A673 (cell line): ENCODE results near the gene STK10. TPM values are rescaled to one million over a fixed set of nuclear protein-coding genes. Genes with fewer than 3 reads are reported as not detected.

ENCODE experiments used
- BruUV-seq: library from RNA; stranded (reverse); fragments of 400-500 nt; replicated peaks from 2 replicates; lab custom pipeline; 2021; lab: Mats Ljungman, UMichigan
- CTCF ChIA-PET: fragments of 300-600 bp; sonication (Branson Sonifier 250); formaldehyde crosslinking; loops from one replicate; lab custom pipeline; 2022; ENCODE audit warnings: antibody characterized with exemption; lab: Charles Lee
- POLR2A ChIA-PET: fragments of 300-600 bp; sonication (Branson Sonifier 250); formaldehyde crosslinking; loops from one replicate; lab custom pipeline; 2022; ENCODE audit warnings: antibody characterized with exemption; ENCODE audit not compliant: low non-redundant PET; lab: Charles Lee
- DNase-seq: peaks from one replicate; pipeline ENCODE4 v3.0.0-alpha.2; 2015; ENCODE audit warnings: low spot score
- H3K27ac ChIP-seq: fragments of 200-600 bp; sonication (generic); 2 replicates; pipeline ENCODE4 v1.5.1; 2016; ENCODE audit warnings: mixed run types, low read depth, mild to moderate bottlenecking, mixed read lengths, antibody characterized with exemption, low read length; ENCODE audit not compliant: poor library complexity, severe bottlenecking
- H3K27me3 ChIP-seq: fragments of 200-600 bp; sonication (generic); replicated peaks from 2 replicates; pipeline ENCODE4 v1.6.1; 2017; ENCODE audit warnings: mixed run types, low read depth, mild to moderate bottlenecking, mixed read lengths, antibody characterized with exemption, low read length; ENCODE audit not compliant: insufficient read depth, poor library complexity
- H3K36me3 ChIP-seq: fragments of 200-600 bp; sonication (generic); 2 replicates; pipeline ENCODE4 v1.6.1; 2016; ENCODE audit warnings: mixed run types, mild to moderate bottlenecking, mixed read lengths, antibody characterized with exemption, low read length; ENCODE audit not compliant: insufficient read depth, poor library complexity, severe bottlenecking
- H3K4me1 ChIP-seq: fragments of 200-600 bp; sonication (generic); 2 replicates; pipeline ENCODE4 v1.6.1; 2017; ENCODE audit warnings: mixed run types, mild to moderate bottlenecking, mixed read lengths, antibody characterized with exemption, low read length; ENCODE audit not compliant: insufficient read depth, poor library complexity, severe bottlenecking
- H3K4me3 ChIP-seq: fragments of 200-600 bp; sonication (generic); 2 replicates; pipeline ENCODE4 v1.5.1; 2016; ENCODE audit warnings: low read depth, mixed run types, mild to moderate bottlenecking, mixed read lengths, low read length; ENCODE audit not compliant: poor library complexity, severe bottlenecking
- H3K9me3 ChIP-seq: fragments of 200-600 bp; sonication (generic); 2 replicates; pipeline ENCODE4 v1.6.1; 2016; ENCODE audit warnings: mixed run types, low read depth, mild to moderate bottlenecking, mixed read lengths, antibody characterized with exemption, low read length; ENCODE audit not compliant: poor library complexity, severe bottlenecking
- EZH2 ChIP-seq: fragments of 200-600 bp; sonication (generic); IDR thresholded peaks from 2 replicates; pipeline ENCODE4 v1.6.1; 2017; ENCODE audit warnings: borderline replicate concordance, low read depth, mild to moderate bottlenecking, mixed read lengths, antibody characterized with exemption, low read length; ENCODE audit not compliant: poor library complexity, severe bottlenecking
- intact Hi-C: fragments of 100-400 bp; cut with micrococcal nuclease; formaldehyde crosslinking; loops from one replicate; pipeline ENCODE4 v1.10.0; 2022; ENCODE audit not compliant: unreplicated experiment
- total RNA-seq: library from RNA; stranded (reverse); gene quantifications from 2 replicates; pipeline ENCODE4 v1.2.3, GENCODE V29; 2021
- TF ChIP-seq, protein P1 (sequence below): fragments of 300-800, 200-600 bp; sonication (generic); conservative IDR thresholded peaks from 2 replicates; pipeline ENCODE4 v1.5.1; 2017; ENCODE audit warnings: low read depth, mild to moderate bottlenecking, antibody characterized with exemption, low read length, moderate library complexity, mixed read lengths

Gene STK10
- total RNA-seq, 1 experiment from 2014 or later: 3.8 TPM

DNA sequence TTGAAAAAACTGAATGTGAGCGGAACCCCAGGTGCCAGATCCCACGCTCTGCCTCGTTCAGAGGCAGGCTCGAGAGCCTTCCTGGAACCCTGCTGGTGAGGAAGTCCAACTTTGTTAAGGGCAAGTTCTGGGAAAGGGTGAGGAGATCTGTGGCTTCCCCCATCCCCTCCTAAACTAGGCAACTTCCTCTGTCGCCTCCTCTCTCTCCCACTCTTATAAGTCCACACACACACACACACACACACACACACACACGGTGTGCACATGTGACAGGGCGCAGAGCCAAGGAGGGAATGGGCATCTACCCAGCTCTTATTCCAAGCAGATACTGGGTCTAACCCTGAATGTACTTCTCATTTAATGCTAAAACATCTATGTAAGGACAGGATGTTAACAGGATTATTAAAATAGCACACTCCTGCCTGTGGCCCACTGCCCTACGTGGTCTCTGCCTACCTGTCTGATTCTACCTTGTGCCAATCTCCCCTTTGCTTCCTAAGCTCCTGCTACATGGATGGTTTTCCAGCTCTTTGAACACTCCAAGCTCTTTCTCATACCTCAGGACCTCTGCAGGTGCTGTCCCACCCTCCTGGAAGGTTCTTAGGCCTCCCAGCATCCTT lies 109.2 kb downstream of the STK10 start:
- no peaks in the 10 kb centered on the region for H3K4me1 ChIP-seq
- ChIA-PET POLR2A (no interaction called here), CTCF (no interaction called here)
- H3K9me3 ChIP-seq: no peaks in the 10 kb centered on the region
- H3K27ac ChIP-seq: no peak overlapping the region
- TF ChIP-seq EZH2: no peak
- TF ChIP-seq, protein P1, sequence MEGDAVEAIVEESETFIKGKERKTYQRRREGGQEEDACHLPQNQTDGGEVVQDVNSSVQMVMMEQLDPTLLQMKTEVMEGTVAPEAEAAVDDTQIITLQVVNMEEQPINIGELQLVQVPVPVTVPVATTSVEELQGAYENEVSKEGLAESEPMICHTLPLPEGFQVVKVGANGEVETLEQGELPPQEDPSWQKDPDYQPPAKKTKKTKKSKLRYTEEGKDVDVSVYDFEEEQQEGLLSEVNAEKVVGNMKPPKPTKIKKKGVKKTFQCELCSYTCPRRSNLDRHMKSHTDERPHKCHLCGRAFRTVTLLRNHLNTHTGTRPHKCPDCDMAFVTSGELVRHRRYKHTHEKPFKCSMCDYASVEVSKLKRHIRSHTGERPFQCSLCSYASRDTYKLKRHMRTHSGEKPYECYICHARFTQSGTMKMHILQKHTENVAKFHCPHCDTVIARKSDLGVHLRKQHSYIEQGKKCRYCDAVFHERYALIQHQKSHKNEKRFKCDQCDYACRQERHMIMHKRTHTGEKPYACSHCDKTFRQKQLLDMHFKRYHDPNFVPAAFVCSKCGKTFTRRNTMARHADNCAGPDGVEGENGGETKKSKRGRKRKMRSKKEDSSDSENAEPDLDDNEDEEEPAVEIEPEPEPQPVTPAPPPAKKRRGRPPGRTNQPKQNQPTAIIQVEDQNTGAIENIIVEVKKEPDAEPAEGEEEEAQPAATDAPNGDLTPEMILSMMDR: no peak
- no peaks in the 10 kb centered on the region for H3K27me3 ChIP-seq
- intact Hi-C loops: no loop called here
- no TSS peak for BruUV-seq
- H3K4me3 ChIP-seq: no peak overlapping the region
- H3K36me3 ChIP-seq: no peaks in the 10 kb centered on the region
- no peak for DNase-seq

DNA sequence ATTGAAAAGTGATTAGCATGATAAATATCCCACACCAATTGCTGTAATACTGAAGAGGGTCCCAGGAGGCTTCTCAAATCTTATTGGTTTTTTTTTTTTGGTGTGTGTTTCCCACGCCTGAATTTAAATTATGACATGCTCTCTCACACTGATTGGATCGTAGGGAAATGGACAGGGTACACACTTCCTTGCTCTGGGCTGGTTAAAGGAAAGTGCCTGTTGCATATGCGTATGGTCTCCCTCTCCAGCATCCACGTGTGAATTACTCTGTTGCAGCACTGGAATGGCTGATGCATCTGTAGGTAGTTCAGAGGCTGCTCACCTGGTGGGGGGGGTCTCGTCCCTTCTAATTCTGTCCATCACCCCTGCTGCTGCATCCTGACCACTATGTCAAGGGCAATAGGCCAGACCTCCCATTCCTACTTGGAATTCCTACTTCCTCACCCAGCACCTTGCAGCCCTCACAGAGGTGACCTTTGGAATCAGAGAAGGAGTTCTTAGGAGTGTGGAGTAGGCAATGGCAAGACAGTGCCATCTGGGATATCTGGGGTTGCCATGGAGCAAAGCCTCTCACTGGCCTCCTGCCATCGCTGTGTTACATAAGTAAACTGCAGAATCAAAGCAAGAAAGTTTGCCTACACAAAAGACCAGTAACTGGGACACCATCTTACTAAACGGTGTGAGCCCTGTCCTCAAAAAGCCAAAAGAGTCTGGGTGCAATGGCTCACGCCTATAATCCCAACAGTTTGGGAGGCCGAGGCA lies 110.2 kb downstream of the STK10 start:
- H3K27ac ChIP-seq: no peak overlapping the region
- TF ChIP-seq EZH2: no peak
- TF ChIP-seq, protein P1: no peak
- H3K4me1 ChIP-seq: no peaks in the 10 kb centered on the region
- no peak overlapping the region for H3K4me3 ChIP-seq
- DNase-seq: no peak
- H3K27me3 ChIP-seq: no peaks in the 10 kb centered on the region
- CTCF ChIA-PET: no interaction called here
- H3K36me3 ChIP-seq: no peaks in the 10 kb centered on the region
- no TSS peak for BruUV-seq
- intact Hi-C loops: no loop called here
- H3K9me3 ChIP-seq: no peaks in the 10 kb centered on the region
- POLR2A ChIA-PET: no interaction called here

DNA sequence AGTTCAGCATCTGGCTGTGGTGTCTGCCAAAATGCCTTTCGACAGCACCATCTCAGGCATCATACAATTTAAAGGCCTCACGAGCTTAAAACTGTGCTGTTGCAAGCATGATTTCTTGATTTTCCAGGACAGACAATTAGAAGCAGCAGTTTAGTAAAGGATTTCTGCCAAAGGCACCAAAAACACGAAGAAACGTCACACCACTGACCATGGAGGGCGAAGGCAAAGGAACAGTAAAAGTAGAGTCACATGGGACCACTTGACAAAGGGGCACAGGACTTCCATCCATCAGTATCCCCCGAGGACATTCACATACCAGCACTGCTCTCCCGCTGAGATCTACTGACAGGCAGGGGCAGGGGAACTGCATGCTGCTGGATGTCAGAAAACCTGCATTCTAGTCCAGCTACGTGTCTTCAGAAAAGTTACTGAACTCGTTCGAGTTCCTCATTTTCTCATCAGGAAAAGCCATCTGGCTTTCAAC lies 111.2 kb downstream of the STK10 start:
- CTCF ChIA-PET: no interaction called here
- no peaks in the 10 kb centered on the region for H3K36me3 ChIP-seq
- no peaks in the 10 kb centered on the region for H3K9me3 ChIP-seq
- H3K27ac ChIP-seq: no peak overlapping the region
- H3K27me3 ChIP-seq: no peaks in the 10 kb centered on the region
- H3K4me1 ChIP-seq: no peaks in the 10 kb centered on the region
- POLR2A ChIA-PET: no interaction called here
- TF ChIP-seq, protein P1: no peak
- TF ChIP-seq EZH2: no peak
- intact Hi-C loops: no loop called here
- BruUV-seq: no TSS peak
- no peak for DNase-seq
- H3K4me3 ChIP-seq: no peak overlapping the region
